Measurements from ENCODE around the gene PRPH. TPM values are rescaled to one million over a fixed set of nuclear protein-coding genes. Genes with fewer than 3 reads are reported as not detected.
A peak's percentile ranks its signal among the peaks of the same experiment; 100 is the strongest.

The PRPH gene
- total and polyA plus RNA-seq, 2 of the 13 experiments (the other 11 are each of a cell fraction or from before 2014, with no cell fraction given) = 0.12 TPM; not detected in 1

DNA sequence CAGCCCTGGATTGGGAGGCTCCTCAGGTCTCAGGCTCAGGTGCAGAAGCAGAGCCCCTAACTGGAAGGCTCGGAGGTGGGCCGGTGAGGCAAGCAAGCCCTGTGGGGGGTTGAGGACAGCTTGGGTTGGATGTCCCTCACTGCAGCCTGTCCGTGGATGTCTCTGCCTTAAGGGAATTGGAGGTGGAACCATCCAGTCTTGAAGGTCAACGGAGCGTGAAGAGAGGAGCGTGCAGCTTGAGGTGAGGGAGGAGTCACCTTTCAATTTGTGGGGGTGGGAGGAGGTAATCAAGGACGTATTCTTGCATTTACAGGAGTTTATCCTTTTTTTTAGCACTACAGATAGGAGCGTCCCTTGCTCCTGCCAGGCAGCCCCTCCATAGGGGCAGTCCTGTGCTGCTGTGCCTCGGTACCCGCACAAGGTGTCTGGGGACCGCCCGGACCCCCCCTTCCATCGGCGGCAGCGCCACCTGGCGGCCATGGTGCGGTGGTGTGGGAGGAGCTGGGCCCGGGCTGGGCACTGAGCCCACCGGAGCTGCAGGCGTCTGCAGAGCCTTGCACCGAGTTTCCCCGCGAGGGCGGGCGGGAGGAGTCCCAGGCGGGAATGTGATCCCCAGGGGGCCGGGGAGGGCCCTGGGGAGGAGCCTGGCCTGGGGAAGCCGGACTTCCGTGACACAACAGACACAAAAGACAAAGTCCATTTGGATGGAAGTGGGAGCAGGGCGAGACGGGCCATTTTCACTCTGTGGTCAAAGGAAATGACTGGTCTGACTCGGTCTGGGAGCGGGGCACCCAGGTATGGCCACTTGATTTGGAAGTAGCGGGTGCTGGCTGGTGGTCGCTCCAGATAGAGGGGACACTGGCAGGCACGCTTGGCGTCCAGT is 52.6 kb downstream of the PRPH start (continued):
- TF ChIP-seq, protein P1, sequence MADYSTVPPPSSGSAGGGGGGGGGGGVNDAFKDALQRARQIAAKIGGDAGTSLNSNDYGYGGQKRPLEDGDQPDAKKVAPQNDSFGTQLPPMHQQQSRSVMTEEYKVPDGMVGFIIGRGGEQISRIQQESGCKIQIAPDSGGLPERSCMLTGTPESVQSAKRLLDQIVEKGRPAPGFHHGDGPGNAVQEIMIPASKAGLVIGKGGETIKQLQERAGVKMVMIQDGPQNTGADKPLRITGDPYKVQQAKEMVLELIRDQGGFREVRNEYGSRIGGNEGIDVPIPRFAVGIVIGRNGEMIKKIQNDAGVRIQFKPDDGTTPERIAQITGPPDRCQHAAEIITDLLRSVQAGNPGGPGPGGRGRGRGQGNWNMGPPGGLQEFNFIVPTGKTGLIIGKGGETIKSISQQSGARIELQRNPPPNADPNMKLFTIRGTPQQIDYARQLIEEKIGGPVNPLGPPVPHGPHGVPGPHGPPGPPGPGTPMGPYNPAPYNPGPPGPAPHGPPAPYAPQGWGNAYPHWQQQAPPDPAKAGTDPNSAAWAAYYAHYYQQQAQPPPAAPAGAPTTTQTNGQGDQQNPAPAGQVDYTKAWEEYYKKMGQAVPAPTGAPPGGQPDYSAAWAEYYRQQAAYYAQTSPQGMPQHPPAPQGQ (CRISPR knock-in tag; IDR thresholded peaks at IDR 0.05; ENCODE audit: borderline replicate concordance) = no peak
- TF ChIP-seq SP4 (CRISPR knock-in tag; IDR thresholded peaks at IDR 0.05) (no peak; the same call in none of the 2 replicates), ZBTB8A (CRISPR knock-in tag; IDR thresholded peaks at IDR 0.05; ENCODE audit: borderline replicate concordance, low read depth) (no peak), ZFP36L1 (CRISPR knock-in tag; IDR thresholded peaks at IDR 0.05) (peak; percentile 90), ZBTB21 (CRISPR knock-in tag; IDR thresholded peaks at IDR 0.05) (no peak), HNF4A (CRISPR knock-in tag; IDR thresholded peaks at IDR 0.05) (peak; percentile 96), SOX13 (IDR thresholded peaks at IDR 0.05) (no peak), SOX13 (CRISPR knock-in tag; conservative IDR thresholded peaks at IDR 0.05 in 1 of 2, IDR thresholded peaks at IDR 0.05 in 1 of 2) (peak in 1 of 2 experiments; percentile 74; a peak in 2 of 4 replicates), HMG20A (CRISPR knock-in tag; IDR thresholded peaks at IDR 0.05; ENCODE audit: borderline replicate concordance) (peak; percentile 42; the same call in 1 of the 2 replicates), HMGA1 (CRISPR knock-in tag; conservative IDR thresholded peaks at IDR 0.05) (no peak), ATAD3A (CRISPR knock-in tag; IDR thresholded peaks at IDR 0.05) (no peak)
- TF ChIP-seq, protein P2, sequence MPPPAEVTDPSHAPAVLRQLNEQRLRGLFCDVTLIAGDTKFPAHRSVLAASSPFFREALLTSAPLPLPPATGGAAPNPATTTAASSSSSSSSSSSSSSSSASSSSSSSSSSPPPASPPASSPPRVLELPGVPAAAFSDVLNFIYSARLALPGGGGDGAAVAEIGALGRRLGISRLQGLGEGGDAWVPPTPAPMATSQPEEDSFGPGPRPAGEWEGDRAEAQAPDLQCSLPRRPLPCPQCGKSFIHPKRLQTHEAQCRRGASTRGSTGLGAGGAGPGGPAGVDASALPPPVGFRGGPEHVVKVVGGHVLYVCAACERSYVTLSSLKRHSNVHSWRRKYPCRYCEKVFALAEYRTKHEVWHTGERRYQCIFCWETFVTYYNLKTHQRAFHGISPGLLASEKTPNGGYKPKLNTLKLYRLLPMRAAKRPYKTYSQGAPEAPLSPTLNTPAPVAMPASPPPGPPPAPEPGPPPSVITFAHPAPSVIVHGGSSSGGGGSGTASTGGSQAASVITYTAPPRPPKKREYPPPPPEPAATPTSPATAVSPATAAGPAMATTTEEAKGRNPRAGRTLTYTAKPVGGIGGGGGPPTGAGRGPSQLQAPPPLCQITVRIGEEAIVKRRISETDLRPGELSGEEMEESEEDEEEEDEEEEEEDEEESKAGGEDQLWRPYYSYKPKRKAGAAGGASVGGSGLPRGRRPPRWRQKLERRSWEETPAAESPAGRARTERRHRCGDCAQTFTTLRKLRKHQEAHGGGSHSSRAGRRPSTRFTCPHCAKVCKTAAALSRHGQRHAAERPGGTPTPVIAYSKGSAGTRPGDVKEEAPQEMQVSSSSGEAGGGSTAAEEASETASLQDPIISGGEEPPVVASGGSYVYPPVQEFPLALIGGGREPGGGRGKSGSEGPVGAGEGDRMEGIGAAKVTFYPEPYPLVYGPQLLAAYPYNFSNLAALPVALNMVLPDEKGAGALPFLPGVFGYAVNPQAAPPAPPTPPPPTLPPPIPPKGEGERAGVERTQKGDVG (CRISPR knock-in tag; IDR thresholded peaks at IDR 0.05; ENCODE audit: borderline replicate concordance) = 0 out of 2 replicates have a peak, but pooled peaks have one; percentile 38
- TF ChIP-seq, protein P3, sequence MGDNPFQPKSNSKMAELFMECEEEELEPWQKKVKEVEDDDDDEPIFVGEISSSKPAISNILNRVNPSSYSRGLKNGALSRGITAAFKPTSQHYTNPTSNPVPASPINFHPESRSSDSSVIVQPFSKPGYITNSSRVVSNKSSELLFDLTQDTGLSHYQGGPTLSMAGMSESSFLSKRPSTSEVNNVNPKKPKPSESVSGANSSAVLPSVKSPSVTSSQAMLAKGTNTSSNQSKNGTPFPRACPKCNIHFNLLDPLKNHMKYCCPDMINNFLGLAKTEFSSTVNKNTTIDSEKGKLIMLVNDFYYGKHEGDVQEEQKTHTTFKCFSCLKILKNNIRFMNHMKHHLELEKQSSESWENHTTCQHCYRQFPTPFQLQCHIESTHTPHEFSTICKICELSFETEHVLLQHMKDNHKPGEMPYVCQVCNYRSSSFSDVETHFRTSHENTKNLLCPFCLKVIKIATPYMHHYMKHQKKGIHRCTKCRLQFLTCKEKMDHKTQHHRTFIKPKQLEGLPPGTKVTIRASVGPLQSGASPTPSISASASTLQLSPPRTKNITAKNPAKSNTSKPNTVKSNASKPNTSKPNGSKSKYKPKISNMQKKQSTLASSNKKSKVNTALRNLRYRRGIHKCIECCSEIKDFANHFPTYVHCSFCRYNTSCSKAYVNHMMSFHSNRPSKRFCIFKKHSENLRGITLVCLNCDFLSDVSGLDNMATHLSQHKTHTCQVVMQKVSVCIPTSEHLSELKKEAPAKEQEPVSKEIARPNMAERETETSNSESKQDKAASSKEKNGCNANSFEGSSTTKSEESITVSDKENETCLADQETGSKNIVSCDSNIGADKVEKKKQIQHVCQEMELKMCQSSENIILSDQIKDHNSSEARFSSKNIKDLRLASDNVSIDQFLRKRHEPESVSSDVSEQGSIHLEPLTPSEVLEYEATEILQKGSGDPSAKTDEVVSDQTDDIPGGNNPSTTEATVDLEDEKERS (CRISPR knock-in tag; IDR thresholded peaks at IDR 0.05) = no peak
- TF ChIP-seq, protein P4, sequence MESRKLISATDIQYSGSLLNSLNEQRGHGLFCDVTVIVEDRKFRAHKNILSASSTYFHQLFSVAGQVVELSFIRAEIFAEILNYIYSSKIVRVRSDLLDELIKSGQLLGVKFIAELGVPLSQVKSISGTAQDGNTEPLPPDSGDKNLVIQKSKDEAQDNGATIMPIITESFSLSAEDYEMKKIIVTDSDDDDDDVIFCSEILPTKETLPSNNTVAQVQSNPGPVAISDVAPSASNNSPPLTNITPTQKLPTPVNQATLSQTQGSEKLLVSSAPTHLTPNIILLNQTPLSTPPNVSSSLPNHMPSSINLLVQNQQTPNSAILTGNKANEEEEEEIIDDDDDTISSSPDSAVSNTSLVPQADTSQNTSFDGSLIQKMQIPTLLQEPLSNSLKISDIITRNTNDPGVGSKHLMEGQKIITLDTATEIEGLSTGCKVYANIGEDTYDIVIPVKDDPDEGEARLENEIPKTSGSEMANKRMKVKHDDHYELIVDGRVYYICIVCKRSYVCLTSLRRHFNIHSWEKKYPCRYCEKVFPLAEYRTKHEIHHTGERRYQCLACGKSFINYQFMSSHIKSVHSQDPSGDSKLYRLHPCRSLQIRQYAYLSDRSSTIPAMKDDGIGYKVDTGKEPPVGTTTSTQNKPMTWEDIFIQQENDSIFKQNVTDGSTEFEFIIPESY (CRISPR knock-in tag; IDR thresholded peaks at IDR 0.05) = peak; percentile 21; the same call in 1 of the 2 replicates
- TF ChIP-seq, protein P5, sequence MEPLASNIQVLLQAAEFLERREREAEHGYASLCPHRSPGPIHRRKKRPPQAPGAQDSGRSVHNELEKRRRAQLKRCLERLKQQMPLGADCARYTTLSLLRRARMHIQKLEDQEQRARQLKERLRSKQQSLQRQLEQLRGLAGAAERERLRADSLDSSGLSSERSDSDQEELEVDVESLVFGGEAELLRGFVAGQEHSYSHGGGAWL (CRISPR knock-in tag; IDR thresholded peaks at IDR 0.05) = no peak
- TF ChIP-seq, protein P6, sequence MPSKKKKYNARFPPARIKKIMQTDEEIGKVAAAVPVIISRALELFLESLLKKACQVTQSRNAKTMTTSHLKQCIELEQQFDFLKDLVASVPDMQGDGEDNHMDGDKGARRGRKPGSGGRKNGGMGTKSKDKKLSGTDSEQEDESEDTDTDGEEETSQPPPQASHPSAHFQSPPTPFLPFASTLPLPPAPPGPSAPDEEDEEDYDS (CRISPR knock-in tag; IDR thresholded peaks at IDR 0.05) = peak; percentile 95

All from HepG2 (cell line).